Heart left ventricle (tissue), 16 donors: Measurements from ENCODE around the gene SLC2A4RG. TPM values are rescaled to one million over a fixed set of nuclear protein-coding genes. Genes with fewer than 3 reads are reported as not detected.

Experiments used
- ATAC-seq, 4 donors: fragments of 200-7000 bp; cut with Tn5 transposase; one replicate each; pipeline ENCODE4 v1.9.1; 2020 to 2022; ENCODE audit warnings: moderate library complexity in 4 of 4, mild to moderate bottlenecking in 3 of 4, moderate number of reproducible peaks in 1 of 4
- DNase-seq, 5 donors: peaks; one replicate each; pipeline ENCODE4 v3.0.0-alpha.2; 2020
- H3K27ac ChIP-seq, 12 donors: fragments of 200-600 bp; sonication (generic) in 4 of 12; one replicate each; pipeline versions ENCODE4 v1.5.0 to v1.8.0; 2016 to 2022; ENCODE audit warnings: mild to moderate bottlenecking in 2 of 12
- H3K27me3 ChIP-seq, 9 donors: fragments of 200-600 bp; sonication (generic) in 2 of 9; one replicate each; pipeline versions ENCODE4 v1.5.1 to v1.8.0; 2016 to 2022; ENCODE audit warnings: mild to moderate bottlenecking in 3 of 9
- H3K36me3 ChIP-seq, 9 donors: fragments of 200-600 bp; sonication (generic) in 2 of 9; one replicate each; pipeline versions ENCODE4 v1.5.0 to v1.8.0; 2018 to 2022; ENCODE audit warnings: mild to moderate bottlenecking in 2 of 9
- H3K4me1 ChIP-seq, 12 donors: fragments of 200-600 bp; sonication (generic) in 4 of 12; one replicate each; pipeline versions ENCODE4 v1.5.0 to v1.8.0; 2016 to 2022; ENCODE audit warnings: mild to moderate bottlenecking in 3 of 12
- H3K4me3 ChIP-seq, 12 donors: fragments of 200-600 bp; sonication (generic) in 4 of 12; one replicate each; pipeline versions ENCODE4 v1.5.0 to v1.8.0; 2017 to 2022; ENCODE audit warnings: mild to moderate bottlenecking in 9 of 12, moderate library complexity in 4 of 12
- H3K9me3 ChIP-seq, 12 donors: fragments of 200-600 bp; sonication (generic) in 4 of 12; one replicate each; pipeline versions ENCODE4 v1.5.0 to v1.8.0; 2016 to 2022; ENCODE audit warnings: mild to moderate bottlenecking in 1 of 12
- POLR2A ChIP-seq, 2 donors: fragments of 450-650 bp; IDR thresholded peaks; one replicate each; pipeline ENCODE4 v1.6.1; 2017; ENCODE audit warnings: antibody characterized with exemption in 2 of 2, mild to moderate bottlenecking in 2 of 2, moderate library complexity in 2 of 2
- WGBS, 4 donors: extraction: QIAGEN DNeasy Blood & Tissue Kit in 2 of 4; methylation state at CpG; one replicate each; pipeline versions ENCODE4 v1.1.5 to v1.1.7; 2013 to 2018; 5-methylcytosine and 5-hydroxymethylcytosine counted together
- intact Hi-C, 10 donors: fragments of 100-400 bp; cut with DNase I; formaldehyde crosslinking; loops; one replicate each; pipeline versions ENCODE4 v1.11.1 to v1.14.2; 2022
- polyA plus RNA-seq, 2 donors: library from polyadenylated mRNA; stranded (reverse); fragments of 200-250 nt; gene quantifications; one replicate each; pipeline ENCODE4 v1.2.3, GENCODE V29; 2013
- total RNA-seq, 9 donors: library from RNA; depleted of rRNA in 2 of 9; stranded (reverse); fragments of >200 nt in 2 of 9; fragmentation: NEBNext Ultra II Directional in 3 of 9; extraction: Animal tissue kit (Norgen Biotek cat#: 25700) in 3 of 9; gene quantifications; one replicate each; pipeline versions ENCODE4 v1.1.0 to v1.2.4, GENCODE V29; 2016 to 2023
- TF ChIP-seq, protein P1 (sequence below), 12 donors: fragments of 200-600 bp; sonication (generic) in 4 of 12; IDR thresholded peaks; one replicate each; pipeline versions ENCODE4 v1.5.0 to v1.8.0; 2018 to 2022; ENCODE audit warnings: antibody characterized with exemption in 12 of 12, mild to moderate bottlenecking in 5 of 12
- donor health status: ischemic (EF 13 %, LVEDD 7.1; RV severe dilation, severe dysfunction).
- donor health status: healthy with polysubstance abuse.
- donor health status: DM: no; HTN: yes; CAD: no.
- donor health status: DM: no; HTN: no; CAD: no.
- donor health status: ischemic (EF 25% LVEDD 6.9; RV normal size, moderate dysfunction).
- donor health status: ischemic (EF 25% LVEDD 5.7; RV mildly dilated, moderate dysfunction).
- donor health status: healthy.
- donor health status: DM: yes; HTN: yes; CAD: no.
- donor health status: ischemic (EF 35%, LVEDD 5.7; RV mildly dilated, moderate dysfunction).
- donor health status: nonischemic (EF 11% LVEDD 7.7; RV severe dilation, severe dysfunction).
- donor health status: DM: yes; HTN: yes; CAD: no.
- donor health status: PGD.
- donor health status: ischemic (EF 29% LVEDD 5.4; RV normal size, mild dysfunction).
- donor health status: nonischemic (EF 23%, LVEDD 6.1; RV moderate dilation, normal function).

The SLC2A4RG gene
- total and polyA plus RNA-seq, 11 donors, result 18.3 to 82.5 (median 70.7) TPM

DNA sequence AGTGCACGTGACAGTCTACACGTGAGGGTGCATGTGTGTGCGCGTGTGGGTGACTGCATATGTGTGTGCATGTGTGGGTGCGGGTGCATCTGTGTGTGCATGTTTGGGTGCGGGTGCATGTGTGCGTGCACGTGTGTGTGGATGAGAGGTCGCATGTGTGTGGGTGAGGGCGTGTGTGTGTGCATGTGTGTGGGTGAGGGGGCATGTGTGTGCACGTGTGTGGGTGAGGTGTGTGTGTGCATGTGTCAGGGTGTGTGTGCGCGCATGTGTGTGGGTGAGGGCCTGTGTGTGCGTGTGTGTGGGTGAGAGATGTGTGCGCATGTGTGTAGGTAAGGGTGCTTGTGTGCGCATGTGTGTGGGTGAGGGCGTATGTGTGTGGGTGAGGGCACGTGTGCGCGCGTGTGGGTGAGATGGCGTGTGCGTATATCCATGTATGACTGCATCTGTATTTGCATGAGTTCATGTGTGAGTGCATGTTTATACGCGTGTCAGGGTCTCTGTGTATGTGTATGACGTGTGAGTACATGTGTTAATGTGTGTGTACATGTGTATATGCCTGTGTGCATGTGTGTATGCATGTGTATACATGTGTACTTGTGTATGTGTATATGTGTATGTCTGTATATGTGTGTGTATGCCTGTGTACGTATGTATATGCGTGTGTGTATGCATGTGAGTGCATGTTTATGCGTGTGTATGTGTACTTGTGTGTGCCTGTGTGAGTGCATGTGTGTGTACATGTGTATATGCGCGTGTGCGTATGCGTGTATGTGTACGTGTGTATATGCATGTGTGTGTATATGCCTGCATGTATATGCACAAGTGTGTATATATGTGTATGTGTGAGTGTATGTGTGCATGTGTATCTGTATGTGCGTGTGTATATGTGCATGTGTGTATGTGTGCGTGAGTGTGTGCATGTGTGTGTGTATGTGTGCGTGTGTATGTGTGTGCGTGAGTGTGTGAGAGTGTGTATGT is 7.2 kb upstream of the SLC2A4RG start:
- no peaks in the 10 kb centered on the region for H3K9me3 ChIP-seq
- H3K4me1 ChIP-seq, result peaks cover 0 to 27% (median 1%) of the 10 kb centered on the region in 12 donors
- H3K4me3 ChIP-seq, result no peak overlapping the region
- DNase-seq, result no peak
- H3K27me3 ChIP-seq, result no peaks in the 10 kb centered on the region
- H3K36me3 ChIP-seq, result peaks cover 0 to 34% (median 30%) of the 10 kb centered on the region in 9 donors
- ATAC-seq, result no peak
- no peak overlapping the region for H3K27ac ChIP-seq
- 86 to 91% (median 88%) methylated on average over 38 of the region's 38 CpGs for WGBS, 4 donors
- intact Hi-C loops, result loop anchor here in 1 of 10 donors (10.0 kb wide), 1 partner anchor 58 kb away; no protein-coding TSS in a partner anchor
- TF ChIP-seq, protein P1, sequence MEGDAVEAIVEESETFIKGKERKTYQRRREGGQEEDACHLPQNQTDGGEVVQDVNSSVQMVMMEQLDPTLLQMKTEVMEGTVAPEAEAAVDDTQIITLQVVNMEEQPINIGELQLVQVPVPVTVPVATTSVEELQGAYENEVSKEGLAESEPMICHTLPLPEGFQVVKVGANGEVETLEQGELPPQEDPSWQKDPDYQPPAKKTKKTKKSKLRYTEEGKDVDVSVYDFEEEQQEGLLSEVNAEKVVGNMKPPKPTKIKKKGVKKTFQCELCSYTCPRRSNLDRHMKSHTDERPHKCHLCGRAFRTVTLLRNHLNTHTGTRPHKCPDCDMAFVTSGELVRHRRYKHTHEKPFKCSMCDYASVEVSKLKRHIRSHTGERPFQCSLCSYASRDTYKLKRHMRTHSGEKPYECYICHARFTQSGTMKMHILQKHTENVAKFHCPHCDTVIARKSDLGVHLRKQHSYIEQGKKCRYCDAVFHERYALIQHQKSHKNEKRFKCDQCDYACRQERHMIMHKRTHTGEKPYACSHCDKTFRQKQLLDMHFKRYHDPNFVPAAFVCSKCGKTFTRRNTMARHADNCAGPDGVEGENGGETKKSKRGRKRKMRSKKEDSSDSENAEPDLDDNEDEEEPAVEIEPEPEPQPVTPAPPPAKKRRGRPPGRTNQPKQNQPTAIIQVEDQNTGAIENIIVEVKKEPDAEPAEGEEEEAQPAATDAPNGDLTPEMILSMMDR (IDR thresholded peaks at IDR 0.05), result no peak
- no peak for TF ChIP-seq POLR2A (IDR thresholded peaks at IDR 0.05)

DNA sequence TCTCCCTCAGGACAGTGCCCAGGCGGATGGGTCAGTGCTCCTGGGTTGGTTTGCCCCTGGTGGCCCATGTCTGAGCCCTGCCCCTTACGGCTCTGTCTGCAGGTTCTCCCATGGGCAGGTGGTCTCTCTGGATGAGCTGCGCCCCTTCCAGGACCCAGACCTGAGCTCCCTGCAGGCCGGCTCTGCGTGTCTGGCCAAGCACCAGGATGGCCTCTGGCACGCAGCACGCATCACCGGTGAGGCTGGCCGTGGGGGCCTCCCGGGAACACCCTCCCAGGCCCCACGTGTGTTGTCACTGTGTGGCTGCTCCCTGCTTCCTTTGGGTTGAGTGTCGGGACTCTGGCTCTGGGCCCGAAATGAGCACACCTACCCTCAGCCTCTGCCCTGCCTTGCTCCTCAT is 6.5 kb upstream of the SLC2A4RG start:
- ATAC-seq (no peak), DNase-seq (no peak)
- TF ChIP-seq, protein P1 (IDR thresholded peaks at IDR 0.05), result no peak
- no peak for TF ChIP-seq POLR2A (IDR thresholded peaks at IDR 0.05)
- Histone ChIP-seq H3K27ac (no peak overlapping the region), H3K36me3 (peaks cover 0 to 34% (median 30%) of the 10 kb centered on the region in 9 donors), H3K27me3 (no peaks in the 10 kb centered on the region), H3K9me3 (no peaks in the 10 kb centered on the region), H3K4me3 (no peak overlapping the region), H3K4me1 (peaks cover 2 to 27% (median 9%) of the 10 kb centered on the region in 12 donors)
- intact Hi-C loops, result loop anchor here in 1 of 10 donors (10.0 kb wide), 1 partner anchor 58 kb away; no protein-coding TSS in a partner anchor
- 91 to 97% (median 93%) methylated on average over 3 to 13 of the region's 13 CpGs for WGBS, 4 donors

DNA sequence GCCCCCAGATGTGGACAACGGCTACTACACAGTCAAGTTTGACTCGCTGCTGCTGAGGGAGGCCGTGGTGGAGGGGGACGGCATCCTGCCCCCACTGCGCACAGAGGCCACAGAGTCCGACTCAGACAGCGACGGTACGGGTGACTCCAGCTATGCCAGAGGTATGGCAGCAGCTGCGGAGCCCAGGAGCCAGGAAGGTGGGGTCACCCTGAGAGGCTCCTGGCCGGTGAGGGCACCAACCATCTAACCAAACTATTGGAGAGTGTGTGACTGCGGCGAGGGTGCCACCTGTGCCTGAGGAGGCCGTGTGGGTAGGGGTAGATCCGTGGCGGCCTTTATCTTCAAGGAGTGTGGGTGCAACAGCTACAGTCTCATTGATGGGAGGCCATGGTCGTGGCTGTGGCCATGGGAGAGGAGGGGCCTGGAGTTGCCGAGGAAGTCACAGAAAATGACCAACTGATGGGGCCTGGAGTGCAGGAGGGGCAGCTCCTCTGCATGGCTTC is 5.9 kb upstream of the SLC2A4RG start:
- no peak overlapping the region for H3K27ac ChIP-seq
- peaks cover 3 to 27% (median 14%) of the 10 kb centered on the region in 12 donors for H3K4me1 ChIP-seq
- H3K27me3 ChIP-seq, result no peaks in the 10 kb centered on the region
- no peaks in the 10 kb centered on the region for H3K9me3 ChIP-seq
- H3K4me3 ChIP-seq, result no peak overlapping the region
- ATAC-seq (no peak), DNase-seq (no peak)
- H3K36me3 ChIP-seq, result peaks cover 0 to 34% (median 30%) of the 10 kb centered on the region in 9 donors
- WGBS, 4 donors, result 91 to 94% (median 93%) methylated on average over 10 to 18 of the region's 18 CpGs
- intact Hi-C loops, result loop anchor here in 1 of 10 donors (10.0 kb wide), 1 partner anchor 59 kb away; no protein-coding TSS in a partner anchor
- no peak for TF ChIP-seq POLR2A (IDR thresholded peaks at IDR 0.05)
- TF ChIP-seq, protein P1 (IDR thresholded peaks at IDR 0.05), result no peak
